A549 (cell line): Measurements from ENCODE around the gene PDZD2.

Experiments
- CBX8 ChIP-seq: fragments of 200-600 bp; sonication (generic); IDR thresholded peaks from 2 replicates; pipeline ENCODE4 v1.6.1; 2016
- POLR2A ChIP-seq: IDR thresholded peaks from 2 replicates; pipeline ENCODE4 v1.6.1; 2012; ENCODE audit warnings: mild to moderate bottlenecking, low read length
- SMC3 ChIP-seq: fragments of >200 bp; sonication (Bioruptor Twin); formaldehyde crosslinking; IDR thresholded peaks from 3 replicates; pipeline ENCODE4 v1.6.1; 2018; ENCODE audit warnings: inconsistent platforms
- TF ChIP-seq, protein P1 (sequence below): IDR thresholded peaks from 2 replicates; pipeline ENCODE4 v1.6.1; 2012
- TF ChIP-seq, protein P2 (sequence below): fragments of >200 bp; sonication (Bioruptor Twin); formaldehyde crosslinking; IDR thresholded peaks from 3 replicates; pipeline ENCODE4 v1.5.1; 2016

DNA sequence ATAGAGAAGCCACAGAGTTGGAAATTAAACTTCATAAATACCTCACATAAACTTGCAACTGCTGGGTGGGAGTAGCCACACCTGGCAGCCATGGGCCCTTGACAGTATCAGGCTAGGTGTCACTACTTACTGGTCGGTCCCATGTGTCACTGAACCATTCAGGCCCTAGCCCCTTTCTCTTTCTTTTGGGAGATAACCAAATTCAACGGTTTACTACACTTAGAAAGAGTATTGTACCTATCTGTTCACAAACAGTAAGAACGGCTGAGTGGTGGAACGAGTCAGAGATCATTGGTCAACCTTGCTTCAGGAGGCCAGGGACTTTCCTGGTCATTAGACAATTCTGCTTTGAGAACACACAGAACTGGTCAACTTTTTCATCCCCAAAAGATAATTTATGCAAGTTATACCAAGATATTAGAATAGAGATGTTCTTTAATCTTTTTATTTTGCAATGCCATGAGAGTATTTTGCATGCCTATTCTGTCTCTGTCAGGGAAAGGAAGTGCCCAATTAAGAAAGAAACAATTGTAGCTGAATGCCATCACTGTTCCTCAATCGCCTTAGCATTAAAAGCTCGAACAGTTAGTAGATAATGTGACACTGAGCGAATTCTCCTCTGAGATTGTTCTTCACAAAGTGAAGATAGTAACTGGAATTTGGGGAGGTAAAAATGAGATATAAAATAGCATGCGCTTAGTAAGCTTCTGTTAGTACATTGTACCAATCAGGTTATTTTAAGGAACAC, 484.3 kb downstream of the PDZD2 start:
- TF ChIP-seq, protein P1, sequence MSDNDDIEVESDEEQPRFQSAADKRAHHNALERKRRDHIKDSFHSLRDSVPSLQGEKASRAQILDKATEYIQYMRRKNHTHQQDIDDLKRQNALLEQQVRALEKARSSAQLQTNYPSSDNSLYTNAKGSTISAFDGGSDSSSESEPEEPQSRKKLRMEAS, result no peak
- TF ChIP-seq, protein P2, sequence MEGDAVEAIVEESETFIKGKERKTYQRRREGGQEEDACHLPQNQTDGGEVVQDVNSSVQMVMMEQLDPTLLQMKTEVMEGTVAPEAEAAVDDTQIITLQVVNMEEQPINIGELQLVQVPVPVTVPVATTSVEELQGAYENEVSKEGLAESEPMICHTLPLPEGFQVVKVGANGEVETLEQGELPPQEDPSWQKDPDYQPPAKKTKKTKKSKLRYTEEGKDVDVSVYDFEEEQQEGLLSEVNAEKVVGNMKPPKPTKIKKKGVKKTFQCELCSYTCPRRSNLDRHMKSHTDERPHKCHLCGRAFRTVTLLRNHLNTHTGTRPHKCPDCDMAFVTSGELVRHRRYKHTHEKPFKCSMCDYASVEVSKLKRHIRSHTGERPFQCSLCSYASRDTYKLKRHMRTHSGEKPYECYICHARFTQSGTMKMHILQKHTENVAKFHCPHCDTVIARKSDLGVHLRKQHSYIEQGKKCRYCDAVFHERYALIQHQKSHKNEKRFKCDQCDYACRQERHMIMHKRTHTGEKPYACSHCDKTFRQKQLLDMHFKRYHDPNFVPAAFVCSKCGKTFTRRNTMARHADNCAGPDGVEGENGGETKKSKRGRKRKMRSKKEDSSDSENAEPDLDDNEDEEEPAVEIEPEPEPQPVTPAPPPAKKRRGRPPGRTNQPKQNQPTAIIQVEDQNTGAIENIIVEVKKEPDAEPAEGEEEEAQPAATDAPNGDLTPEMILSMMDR, result no peak
- no peak for TF ChIP-seq CBX8
- no peak for TF ChIP-seq SMC3
- TF ChIP-seq POLR2A, result no peak
